DOHH2 (cell line): Measurements from ENCODE around the gene CATSPER3.

Experiments used
- H3F3A ChIP-seq: fragments of 200-600 bp; sonication (generic), shearing (Covaris generic); 2 replicates; pipeline ENCODE4 v1.6.0; 2016; ENCODE audit warnings: antibody characterized with exemption, mild to moderate bottlenecking; ENCODE audit not compliant: control insufficient read depth, insufficient read depth
- H3K27ac ChIP-seq: fragments of 200-600 bp; sonication (generic); 2 replicates; pipeline ENCODE4 v1.5.1; 2014; ENCODE audit warnings: low read depth, mild to moderate bottlenecking, low read length, moderate library complexity
- H3K27me3 ChIP-seq: fragments of 200-600 bp; sonication (generic); 2 replicates; pipeline ENCODE4 v1.6.1; 2014; ENCODE audit warnings: mild to moderate bottlenecking, low read length, mixed read lengths; ENCODE audit not compliant: control insufficient read depth
- H3K36me3 ChIP-seq: fragments of 200-600 bp; sonication (generic); 2 replicates; pipeline ENCODE4 v1.6.1; 2014; ENCODE audit warnings: mild to moderate bottlenecking, low read length, moderate library complexity, mixed read lengths; ENCODE audit not compliant: control insufficient read depth
- H3K4me1 ChIP-seq: fragments of 200-600 bp; sonication (generic); 2 replicates; pipeline ENCODE4 v1.6.1; 2014; ENCODE audit warnings: mild to moderate bottlenecking, low read length, mixed read lengths; ENCODE audit not compliant: control insufficient read depth
- H3K4me2 ChIP-seq: fragments of 200-600 bp; sonication (generic); 2 replicates; pipeline ENCODE4 v1.6.0; 2014; ENCODE audit warnings: mild to moderate bottlenecking, low read length, moderate library complexity
- H3K4me3 ChIP-seq: fragments of 200-600 bp; sonication (generic); 2 replicates; pipeline ENCODE4 v1.5.1; 2014; ENCODE audit warnings: mild to moderate bottlenecking, low read length, mixed read lengths
- H3K79me2 ChIP-seq: fragments of 200-600 bp; sonication (generic); 2 replicates; pipeline ENCODE4 v1.6.1; 2014; ENCODE audit warnings: mild to moderate bottlenecking, low read length, mixed read lengths; ENCODE audit not compliant: control insufficient read depth
- H3K9me2 ChIP-seq: fragments of 200-600 bp; sonication (generic); replicated peaks from 2 replicates; pipeline ENCODE4 v1.6.1; 2014; ENCODE audit warnings: mild to moderate bottlenecking, low read length, mixed read lengths; ENCODE audit not compliant: control insufficient read depth
- H3K9me3 ChIP-seq: fragments of 200-600 bp; sonication (generic); 2 replicates; pipeline ENCODE4 v1.6.1; 2014; ENCODE audit warnings: antibody characterized with exemption, low read length, mixed read lengths; ENCODE audit not compliant: control insufficient read depth, insufficient read depth
- H4K20me1 ChIP-seq: fragments of 200-600 bp; sonication (generic); 2 replicates; pipeline ENCODE4 v1.6.0; 2014; ENCODE audit warnings: low read depth, mild to moderate bottlenecking, antibody characterized with exemption, low read length, moderate library complexity; ENCODE audit not compliant: control insufficient read depth, insufficient read depth
- CTCF ChIP-seq: fragments of 200-600 bp; sonication (generic); IDR thresholded peaks from one replicate; pipeline ENCODE4 v1.5.1; 2014; ENCODE audit warnings: antibody characterized with exemption, mild to moderate bottlenecking, low read depth, low read length; ENCODE audit not compliant: poor library complexity, severe bottlenecking
- EZH2phosphoT487 ChIP-seq: fragments of 200-600 bp; sonication (generic); IDR thresholded peaks from 2 replicates; pipeline ENCODE4 v1.6.1; 2017; ENCODE audit warnings: borderline replicate concordance, mild to moderate bottlenecking, antibody characterized with exemption, low read length, moderate library complexity, mixed read lengths

The CATSPER3 gene

DNA sequence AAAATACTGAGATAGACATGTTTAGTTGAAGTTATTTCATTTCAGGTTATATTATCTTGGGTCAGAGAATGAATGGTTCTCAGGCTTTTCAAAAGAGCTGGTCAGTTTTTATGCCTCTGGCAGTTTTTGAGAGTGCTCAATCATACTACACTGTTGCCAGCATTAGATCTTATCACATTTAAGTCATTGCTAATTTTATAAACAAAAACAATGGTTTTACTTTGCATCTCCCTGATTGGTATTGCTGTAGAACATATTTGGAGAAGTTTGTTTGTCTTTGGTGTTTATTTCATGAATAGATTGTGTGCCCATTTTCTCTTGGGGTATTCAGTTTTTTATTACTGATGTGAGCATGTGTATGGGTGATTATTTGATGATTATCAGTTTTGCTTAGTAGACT, 1.5 kb downstream of the CATSPER3 start:
- no peaks in the 10 kb centered on the region for H3K9me2 ChIP-seq
- H3K4me3 ChIP-seq = no peak overlapping the region
- no peak overlapping the region for H3K4me2 ChIP-seq
- H3K27ac ChIP-seq = no peak overlapping the region
- no peaks in the 10 kb centered on the region for H3F3A ChIP-seq
- H3K9me3 ChIP-seq = no peaks in the 10 kb centered on the region
- no peaks in the 10 kb centered on the region for H3K79me2 ChIP-seq
- no peaks in the 10 kb centered on the region for H4K20me1 ChIP-seq
- H3K36me3 ChIP-seq = peaks cover 5% of the 10 kb centered on the region; the same call in 1 of the 2 replicates
- H3K27me3 ChIP-seq = no peaks in the 10 kb centered on the region
- no peak for TF ChIP-seq CTCF
- no peaks in the 10 kb centered on the region for H3K4me1 ChIP-seq

- no peaks in the 10 kb centered on the region for H3K9me2 ChIP-seq
- no peaks in the 10 kb centered on the region for H3K27me3 ChIP-seq
- no peak overlapping the region for H3K4me3 ChIP-seq
- H3K27ac ChIP-seq = no peak overlapping the region
- no peaks in the 10 kb centered on the region for H3K36me3 ChIP-seq
- no peaks in the 10 kb centered on the region for H3F3A ChIP-seq
- H3K9me3 ChIP-seq = peaks cover 12% of the 10 kb centered on the region
- no peak for TF ChIP-seq EZH2phosphoT487
- no peak for TF ChIP-seq CTCF
- no peaks in the 10 kb centered on the region for H3K4me1 ChIP-seq
- H3K4me2 ChIP-seq = no peak overlapping the region
- no peaks in the 10 kb centered on the region for H4K20me1 ChIP-seq
- no peaks in the 10 kb centered on the region for H3K79me2 ChIP-seq
These were observed 7.5 kb downstream of the CATSPER3 start for GRCh38 chr5:134975078-134975715.

- Histone ChIP-seq H3K4me3 (no peak overlapping the region), H3K27ac (no peak overlapping the region), H4K20me1 (no peaks in the 10 kb centered on the region), H3K9me2 (no peaks in the 10 kb centered on the region), H3K27me3 (no peaks in the 10 kb centered on the region), H3K36me3 (no peaks in the 10 kb centered on the region), H3K9me3 (peaks cover 12% of the 10 kb centered on the region), H3K79me2 (no peaks in the 10 kb centered on the region), H3K4me2 (no peak overlapping the region), H3K4me1 (no peaks in the 10 kb centered on the region), H3F3A (no peaks in the 10 kb centered on the region)
- TF ChIP-seq CTCF = no peak
- no peak for TF ChIP-seq EZH2phosphoT487
These were observed 8.1 kb downstream of the CATSPER3 start for GRCh38 chr5:134975843-134976242.
